Fibroblast of the aortic adventitia (primary cell): Measurements from ENCODE around the gene DMRTC2. TPM values are rescaled to one million over a fixed set of nuclear protein-coding genes. Genes with fewer than 3 reads are reported as not detected.

ENCODE experiments used
- DNase-seq: peaks from one replicate; pipeline ENCODE4 v3.0.0-alpha.2; 2010; ENCODE audit warnings: low read depth
- H3K4me3 ChIP-seq: 2 replicates; pipeline ENCODE4 v1.5.1; 2011; ENCODE audit warnings: low read depth, mild to moderate bottlenecking, control low read depth, low read length, moderate library complexity
- total RNA-seq: library from RNA; depleted of rRNA; stranded (reverse); fragments of >200 nt; gene quantifications from 2 replicates; pipeline ENCODE4 v1.2.3, GENCODE V29; 2012; ENCODE audit warnings: low replicate concordance
- TF ChIP-seq, protein P1 (sequence below): IDR thresholded peaks from 2 replicates; pipeline ENCODE4 v1.5.1; 2011; ENCODE audit warnings: mild to moderate bottlenecking, low read length, control low read depth, inconsistent platforms; ENCODE audit not compliant: insufficient read depth

DMRTC2 gene
- total RNA-seq, 1 donor: not detected

DNA sequence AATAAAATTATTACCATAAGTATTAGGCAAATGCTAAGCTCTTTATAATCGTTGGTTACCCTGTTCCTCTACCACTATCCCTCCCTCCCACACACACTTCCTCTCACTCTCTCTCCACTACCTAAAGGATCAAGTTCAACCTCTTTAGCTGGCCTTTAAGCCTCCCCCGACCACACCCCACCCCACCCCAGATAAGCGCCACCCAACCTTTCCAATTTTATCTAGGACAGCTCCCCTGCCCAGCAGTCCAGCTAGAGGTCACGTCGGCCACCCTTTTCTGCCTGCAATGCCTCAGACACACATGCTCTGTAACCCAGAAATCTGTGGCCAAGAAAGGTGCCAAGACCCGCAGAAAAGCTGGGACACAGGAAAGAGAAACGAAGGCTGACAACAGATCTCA, 1.5 kb upstream of the DMRTC2 start:
- no peak for DNase-seq
- TF ChIP-seq, protein P1, sequence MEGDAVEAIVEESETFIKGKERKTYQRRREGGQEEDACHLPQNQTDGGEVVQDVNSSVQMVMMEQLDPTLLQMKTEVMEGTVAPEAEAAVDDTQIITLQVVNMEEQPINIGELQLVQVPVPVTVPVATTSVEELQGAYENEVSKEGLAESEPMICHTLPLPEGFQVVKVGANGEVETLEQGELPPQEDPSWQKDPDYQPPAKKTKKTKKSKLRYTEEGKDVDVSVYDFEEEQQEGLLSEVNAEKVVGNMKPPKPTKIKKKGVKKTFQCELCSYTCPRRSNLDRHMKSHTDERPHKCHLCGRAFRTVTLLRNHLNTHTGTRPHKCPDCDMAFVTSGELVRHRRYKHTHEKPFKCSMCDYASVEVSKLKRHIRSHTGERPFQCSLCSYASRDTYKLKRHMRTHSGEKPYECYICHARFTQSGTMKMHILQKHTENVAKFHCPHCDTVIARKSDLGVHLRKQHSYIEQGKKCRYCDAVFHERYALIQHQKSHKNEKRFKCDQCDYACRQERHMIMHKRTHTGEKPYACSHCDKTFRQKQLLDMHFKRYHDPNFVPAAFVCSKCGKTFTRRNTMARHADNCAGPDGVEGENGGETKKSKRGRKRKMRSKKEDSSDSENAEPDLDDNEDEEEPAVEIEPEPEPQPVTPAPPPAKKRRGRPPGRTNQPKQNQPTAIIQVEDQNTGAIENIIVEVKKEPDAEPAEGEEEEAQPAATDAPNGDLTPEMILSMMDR: no peak
- H3K4me3 ChIP-seq: no peak overlapping the region

DNA sequence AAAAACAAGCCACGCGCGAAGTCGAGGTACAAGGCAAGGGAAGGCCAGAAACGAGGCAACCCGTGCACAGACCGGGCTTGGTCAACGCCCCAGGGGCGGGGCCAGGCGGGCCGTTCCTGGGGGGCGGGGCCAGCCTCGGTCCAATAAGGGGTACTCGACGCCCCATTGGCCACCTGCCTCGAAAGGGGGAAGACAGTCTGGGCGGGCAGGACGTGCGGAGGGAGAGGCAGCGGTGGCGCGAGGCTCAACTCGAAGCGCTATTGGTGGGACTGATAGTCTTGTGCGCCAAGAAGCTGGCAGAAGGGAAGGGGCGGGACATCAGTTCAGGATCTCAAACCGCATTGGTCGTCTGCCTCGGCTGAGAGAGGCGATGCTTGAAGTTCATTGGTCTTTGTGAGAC, 241 bp upstream of the DMRTC2 start, which contains the start of gene LYPD4:
Gene LYPD4, minus strand, starts transcription at position 83 of the 400 bp plus-strand sequence. CDS start 5,398 bp downstream, outside the sequence.
- TF ChIP-seq, protein P1: no peak
- no peak within 1 kb of the TSS for H3K4me3 ChIP-seq
- DNase-seq: no peak

DNA sequence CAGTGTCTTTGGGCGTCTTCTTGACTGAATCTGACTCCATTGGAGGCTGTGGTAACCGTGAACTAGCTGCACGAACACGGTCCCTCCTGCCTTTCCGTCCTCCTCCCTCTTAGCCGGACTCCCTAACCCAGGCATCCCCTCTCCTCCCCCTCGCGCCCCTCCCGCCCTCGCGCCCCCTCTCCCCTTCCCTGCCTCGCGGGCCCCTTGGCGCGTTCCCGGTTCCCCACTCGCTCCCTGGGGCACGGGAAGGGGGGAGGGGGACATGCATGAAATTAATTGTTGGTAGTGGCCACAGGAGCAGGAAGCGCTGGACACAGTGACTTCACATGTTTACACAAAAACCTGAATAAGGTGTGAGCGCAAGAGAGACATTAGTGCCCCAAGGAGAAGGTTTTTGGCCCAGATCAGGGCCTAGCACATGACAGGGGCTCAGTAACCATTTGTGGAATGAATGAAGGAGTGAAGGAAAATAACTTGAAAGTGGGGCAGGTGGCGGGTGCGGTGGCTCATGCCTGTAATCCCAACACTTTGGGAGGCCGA, 279 bp downstream of the DMRTC2 start:
- TF ChIP-seq, protein P1: no peak
- no peak for DNase-seq
- H3K4me3 ChIP-seq: no peak overlapping the region

GRCh38 chr19:41847351-41848105, 2.7 kb downstream of the DMRTC2 start:
- DNase-seq: no peak
- TF ChIP-seq, protein P1: no peak
- no peak overlapping the region for H3K4me3 ChIP-seq

DNA sequence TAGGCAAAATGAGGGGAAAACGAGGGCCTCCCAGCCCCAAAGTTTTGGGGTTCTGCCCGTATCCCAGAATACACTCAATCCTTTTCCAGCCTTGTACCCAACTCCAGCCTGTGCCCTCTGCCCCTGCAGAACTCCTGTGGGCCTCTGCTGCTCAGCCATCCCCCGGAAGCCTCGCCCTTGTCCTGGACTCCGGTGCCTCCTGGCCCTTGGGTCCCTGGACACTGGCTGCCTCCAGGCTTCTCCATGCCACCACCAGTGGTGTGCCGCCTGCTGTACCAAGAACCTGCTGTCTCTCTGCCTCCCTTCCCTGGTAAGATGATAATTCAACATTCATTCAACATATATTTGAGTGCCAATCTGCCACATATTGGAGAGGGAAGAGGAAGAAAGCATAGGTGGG, 3.8 kb downstream of the DMRTC2 start:
- DNase-seq: no peak
- TF ChIP-seq, protein P1: no peak
- H3K4me3 ChIP-seq: no peak overlapping the region

DNA sequence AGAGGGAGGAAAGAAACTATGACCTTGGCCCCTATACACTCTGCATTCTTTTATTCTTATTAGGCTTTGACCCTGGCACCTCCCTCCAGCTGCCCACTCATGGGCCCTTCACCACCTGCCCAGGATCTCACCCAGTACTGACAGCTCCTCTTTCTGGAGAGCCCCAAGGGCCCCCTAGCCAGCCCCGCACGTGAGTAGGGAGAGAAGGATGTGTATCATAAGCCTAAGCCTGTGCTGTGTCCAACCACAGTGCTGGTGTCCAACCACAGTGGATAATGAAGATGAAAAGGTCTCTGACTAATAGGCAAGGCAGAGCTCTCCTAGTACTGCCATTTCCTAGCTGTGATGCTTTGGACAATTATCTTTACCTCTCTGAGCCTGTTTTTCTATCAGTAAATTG, 4.2 kb downstream of the DMRTC2 start:
- TF ChIP-seq, protein P1: no peak
- no peak overlapping the region for H3K4me3 ChIP-seq
- no peak for DNase-seq
